Right cardiac atrium (tissue), 5 donors: Measurements from ENCODE around the gene ZCCHC3. TPM values are rescaled to one million over a fixed set of nuclear protein-coding genes. Genes with fewer than 3 reads are reported as not detected.

Experiments
- ATAC-seq, 2 donors: fragments of 200-7000 bp; cut with Tn5 transposase; one replicate each; pipeline versions ENCODE4 v1.8.0 to v1.9.1; 2020; ENCODE audit warnings: moderate library complexity in 2 of 2, mild to moderate bottlenecking in 1 of 2
- DNase-seq, 3 donors: peaks; one replicate each; pipeline ENCODE4 v3.0.0-alpha.2; 2020
- H3K27ac ChIP-seq: one replicate; pipeline ENCODE4 v1.5.1; 2013; ENCODE audit warnings: mild to moderate bottlenecking, low read length, control low read depth, moderate library complexity
- H3K27me3 ChIP-seq: one replicate; pipeline ENCODE4 v1.6.1; 2013; ENCODE audit not compliant: control insufficient read depth, insufficient read depth
- H3K4me1 ChIP-seq: one replicate; pipeline ENCODE4 v1.6.1; 2013; ENCODE audit warnings: low read length; ENCODE audit not compliant: control insufficient read depth, insufficient read depth
- H3K4me3 ChIP-seq: one replicate; pipeline ENCODE4 v1.5.1; 2013; ENCODE audit warnings: low read length, control low read depth
- H3K9me3 ChIP-seq: one replicate; pipeline ENCODE4 v1.6.1; 2013; ENCODE audit warnings: low read length; ENCODE audit not compliant: control insufficient read depth
- WGBS: extraction: QIAGEN DNeasy Blood & Tissue Kit; methylation state at CpG from one replicate; pipeline ENCODE4 v1.1.7; 2013; 5-methylcytosine and 5-hydroxymethylcytosine counted together
- intact Hi-C, 4 donors: fragments of 100-400 bp; cut with DNase I; formaldehyde crosslinking; loops; one replicate each; pipeline versions ENCODE4 v1.11.0 to v1.14.0; 2022 to 2023
- polyA plus RNA-seq: library from polyadenylated mRNA; stranded (reverse); fragments of 200-250 nt; gene quantifications from one replicate; pipeline ENCODE4 v1.2.3, GENCODE V29; 2013
- total RNA-seq, 4 donors: library from RNA; stranded (reverse); fragmentation: NEBNext Ultra II Directional; extraction: Animal tissue kit (Norgen Biotek cat#: 25700); gene quantifications; one replicate each; pipeline ENCODE4 v1.2.1, GENCODE V29; 2021
- donor health status: healthy with polysubstance abuse.
- donor health status: DM: no; HTN: yes; CAD: no.
- donor health status: DM: no; HTN: no; CAD: no.
- donor health status: DM: no; HTN: yes; CAD: no; lungs with severe emphysema.
- donor health status: DM: yes; HTN: yes; CAD: no.

ZCCHC3 gene
- total and polyA plus RNA-seq, 5 donors = 10.5 to 14.3 (median 13.6) TPM

DNA sequence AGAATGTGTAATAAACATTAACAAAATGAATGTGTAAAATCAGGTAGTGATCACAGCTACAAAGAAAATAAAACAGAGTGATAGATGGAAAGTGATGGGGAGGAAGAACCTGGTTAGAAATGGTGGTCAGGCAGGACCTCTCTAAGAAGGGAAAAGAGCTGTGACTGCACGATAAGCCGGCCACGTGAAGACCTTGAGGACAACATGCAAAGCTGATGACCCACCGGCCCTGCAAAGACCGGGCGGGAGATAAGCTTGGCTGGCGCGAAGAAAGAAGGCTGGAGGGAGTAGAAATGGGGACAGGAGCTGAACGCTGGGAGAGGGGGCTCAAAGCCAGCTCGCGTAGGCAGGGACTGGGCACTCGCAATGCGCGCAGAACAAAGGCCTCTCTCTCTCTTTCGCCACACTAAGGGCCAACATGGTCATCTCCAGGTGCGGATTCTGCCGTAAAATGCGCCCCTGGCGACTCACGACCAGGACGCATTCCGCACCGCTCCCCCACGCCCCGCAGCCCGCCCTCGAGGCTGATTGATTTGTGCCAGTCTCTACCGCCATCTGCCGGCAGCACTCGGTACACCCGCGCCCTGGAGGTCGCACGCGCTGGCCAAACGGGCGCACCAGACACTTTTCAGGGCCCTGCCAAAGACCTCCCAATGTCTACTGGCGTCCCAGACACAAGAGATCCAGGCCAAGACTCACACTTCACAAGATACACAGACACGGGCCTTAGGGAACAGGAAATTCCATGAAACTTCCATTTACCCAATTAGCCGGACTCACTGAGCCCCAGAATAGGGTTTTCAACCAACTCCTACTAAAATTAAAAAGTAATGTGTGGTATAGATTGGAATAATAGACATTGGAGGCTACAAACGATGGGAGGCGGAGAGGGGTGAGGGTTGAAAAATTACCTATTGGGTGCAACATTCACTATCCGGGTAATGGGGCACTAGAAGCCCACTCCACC is 30.5 kb upstream of the ZCCHC3 start:
- no peak overlapping the region for H3K27ac ChIP-seq
- H3K4me1 ChIP-seq = no peaks in the 10 kb centered on the region
- peak overlapping the region; percentile 29 for H3K4me3 ChIP-seq
- WGBS = 7% methylated on average over 43 of the region's 43 CpGs
- ATAC-seq (peak; percentile 93), DNase-seq (peak; percentile 88 to 95 (median 94))
- intact Hi-C loops = no loop called here
- no peaks in the 10 kb centered on the region for H3K9me3 ChIP-seq
- no peaks in the 10 kb centered on the region for H3K27me3 ChIP-seq

DNA sequence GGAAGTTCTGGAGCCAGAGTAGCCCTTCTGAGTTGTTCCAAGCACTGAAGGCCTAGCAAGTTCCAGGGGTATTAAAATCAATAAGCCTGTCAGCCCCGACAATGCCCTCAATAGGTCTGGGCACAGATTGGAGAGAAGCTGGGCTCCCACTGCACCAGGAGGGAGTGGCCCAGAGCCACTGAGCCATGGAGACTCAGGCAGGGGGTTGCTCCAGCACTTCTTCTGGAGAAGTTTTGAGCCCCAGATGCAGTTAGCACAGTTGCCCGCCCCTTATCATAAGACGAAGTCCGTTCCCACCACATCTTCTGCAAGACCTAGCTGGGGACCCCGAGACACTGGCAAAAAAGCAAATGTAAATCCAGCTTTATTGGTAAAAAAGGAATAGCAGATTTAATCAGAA is 26.9 kb upstream of the ZCCHC3 start:
- ATAC-seq (no peak), DNase-seq (no peak)
- no peaks in the 10 kb centered on the region for H3K4me1 ChIP-seq
- 91% methylated on average over 5 of the region's 5 CpGs for WGBS
- H3K27me3 ChIP-seq = no peaks in the 10 kb centered on the region
- no peak overlapping the region for H3K27ac ChIP-seq
- no peaks in the 10 kb centered on the region for H3K9me3 ChIP-seq
- no peak overlapping the region for H3K4me3 ChIP-seq
- intact Hi-C loops = loop anchor here in 1 of 4 donors (10.0 kb wide), 1 partner anchor 54 kb away; the partner anchor contains the start of gene SOX12

DNA sequence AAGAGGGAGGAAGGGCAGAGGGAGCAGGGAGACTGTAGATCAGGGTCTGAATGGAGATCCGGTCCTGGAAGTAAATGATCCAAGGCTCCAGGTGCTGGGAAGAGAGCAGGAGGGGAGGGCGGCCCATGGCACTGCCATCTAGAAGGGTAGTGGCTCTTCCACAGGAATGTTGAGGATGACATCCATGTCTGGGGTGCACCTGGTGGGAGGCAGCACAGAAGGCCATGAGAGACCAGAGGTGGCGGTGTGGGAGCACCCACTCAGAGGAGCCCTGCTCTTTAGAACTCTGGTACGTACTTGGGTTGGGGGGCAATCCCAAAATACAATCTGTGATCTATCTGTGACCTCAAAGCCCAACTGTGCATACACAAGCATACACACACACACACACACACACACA is 26.3 kb upstream of the ZCCHC3 start:
- intact Hi-C loops = loop anchor here in 1 of 4 donors (10.0 kb wide), 1 partner anchor 54 kb away; the partner anchor contains the start of gene SOX12
- Histone ChIP-seq H3K4me1 (no peaks in the 10 kb centered on the region), H3K9me3 (no peaks in the 10 kb centered on the region), H3K4me3 (no peak overlapping the region), H3K27ac (no peak overlapping the region), H3K27me3 (no peaks in the 10 kb centered on the region)
- DNase-seq (no peak), ATAC-seq (no peak)
- 94% methylated on average over 4 of the region's 4 CpGs for WGBS

DNA sequence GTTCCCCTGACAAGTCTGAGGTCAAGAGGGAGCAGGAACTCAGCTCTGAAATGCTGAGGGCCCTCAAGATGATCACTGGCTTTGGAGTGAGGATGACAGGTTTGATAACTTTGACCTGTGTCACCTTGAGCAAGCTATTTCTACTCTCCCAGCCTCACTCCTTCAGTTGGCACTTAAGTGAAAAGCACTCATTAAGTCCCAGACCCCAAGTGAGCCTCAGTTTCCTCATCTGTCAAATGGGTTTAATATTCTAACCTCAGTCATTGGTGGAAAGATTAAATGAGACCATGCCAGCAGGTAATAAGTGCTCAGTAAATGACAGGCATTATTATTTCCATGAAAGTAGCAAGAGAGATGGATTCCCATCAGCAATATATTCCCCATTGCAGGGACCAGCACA is 25.8 kb upstream of the ZCCHC3 start:
- H3K9me3 ChIP-seq = no peaks in the 10 kb centered on the region
- H3K4me3 ChIP-seq = no peak overlapping the region
- DNase-seq (no peak), ATAC-seq (no peak)
- no peaks in the 10 kb centered on the region for H3K27me3 ChIP-seq
- no peaks in the 10 kb centered on the region for H3K4me1 ChIP-seq
- H3K27ac ChIP-seq = no peak overlapping the region
- intact Hi-C loops = loop anchor here in 1 of 4 donors (10.0 kb wide), 1 partner anchor 53 kb away; the partner anchor contains the start of gene SOX12

DNA sequence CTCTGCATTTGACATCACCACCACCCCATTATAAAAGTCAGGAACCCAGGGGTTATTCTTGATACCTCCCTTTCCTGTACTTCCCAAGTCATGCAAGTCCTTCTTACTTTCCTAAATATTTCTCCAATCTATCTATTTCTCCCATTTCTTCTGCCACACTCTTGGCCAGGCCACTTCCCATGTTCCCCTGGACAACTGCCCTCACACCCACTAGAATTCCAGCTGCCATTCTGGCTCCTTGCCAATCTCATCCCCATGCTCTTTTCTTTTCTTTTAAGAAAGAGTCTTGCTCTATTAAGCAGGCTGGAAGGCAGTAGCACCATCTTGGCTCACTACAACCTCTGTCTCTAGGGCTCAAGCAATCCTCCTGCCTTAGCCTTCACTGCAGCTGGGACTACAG is 24.7 kb upstream of the ZCCHC3 start:
- Histone ChIP-seq H3K9me3 (no peaks in the 10 kb centered on the region), H3K4me1 (no peaks in the 10 kb centered on the region), H3K27me3 (no peaks in the 10 kb centered on the region), H3K4me3 (no peak overlapping the region), H3K27ac (no peak overlapping the region)
- ATAC-seq = no peak
- intact Hi-C loops = loop anchor here in 1 of 4 donors (10.0 kb wide), 1 partner anchor 52 kb away; the partner anchor contains the start of gene SOX12
- no peak for DNase-seq

DNA sequence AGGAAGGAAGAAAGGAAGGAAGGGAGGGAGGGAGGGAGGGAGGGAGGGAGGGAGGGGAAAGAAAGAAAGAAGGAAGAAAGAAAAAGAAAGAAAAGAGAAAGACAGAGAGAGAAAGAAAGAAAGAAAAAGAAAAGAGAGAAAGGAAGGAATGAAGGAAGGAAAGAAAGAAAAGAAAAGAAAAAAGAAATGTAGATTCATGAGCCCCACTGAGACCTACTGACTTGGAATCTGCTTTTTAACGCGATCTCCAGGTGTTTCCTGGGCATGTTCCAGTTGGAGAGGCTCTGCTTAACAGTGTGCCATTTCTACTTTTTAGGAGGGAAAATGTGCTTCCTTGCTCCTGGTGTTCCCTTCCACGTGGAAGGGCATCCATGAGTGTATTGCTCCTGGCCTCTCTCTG is 23.5 kb upstream of the ZCCHC3 start:
- Histone ChIP-seq H3K4me1 (no peaks in the 10 kb centered on the region), H3K27me3 (no peaks in the 10 kb centered on the region), H3K9me3 (no peaks in the 10 kb centered on the region), H3K27ac (no peak overlapping the region), H3K4me3 (no peak overlapping the region)
- ATAC-seq (no peak), DNase-seq (no peak)
- 61% methylated on average over 3 of the region's 3 CpGs for WGBS
- intact Hi-C loops = loop anchor here in 1 of 4 donors (10.0 kb wide), 1 partner anchor 51 kb away; the partner anchor contains the start of gene SOX12

DNA sequence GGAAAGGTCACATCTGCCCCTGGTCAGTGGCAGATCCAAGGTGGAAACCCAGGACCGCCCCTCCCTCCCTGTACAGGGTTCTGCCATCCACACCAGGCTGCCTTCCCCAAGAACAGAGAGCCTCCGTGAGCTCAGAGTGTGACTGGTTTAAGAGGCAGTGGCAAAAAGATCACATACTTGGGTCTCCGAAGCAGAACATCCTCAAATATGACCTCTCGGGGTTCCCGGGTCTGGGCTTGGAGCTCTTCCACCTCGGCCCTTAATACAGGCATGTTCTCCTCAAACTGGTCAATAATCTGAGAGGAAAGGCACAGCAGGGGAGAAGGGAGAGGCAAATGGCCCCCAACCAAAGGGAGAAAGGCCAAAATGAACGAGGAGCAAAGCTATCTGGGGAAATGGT is 21.6 kb upstream of the ZCCHC3 start:
- no peak for DNase-seq
- Histone ChIP-seq H3K27me3 (no peaks in the 10 kb centered on the region), H3K9me3 (no peaks in the 10 kb centered on the region), H3K4me1 (no peaks in the 10 kb centered on the region), H3K27ac (no peak overlapping the region), H3K4me3 (no peak overlapping the region)
- 95% methylated on average over 7 of the region's 7 CpGs for WGBS
- ATAC-seq = no peak
- intact Hi-C loops = loop anchor here in 1 of 4 donors (10.0 kb wide), 1 partner anchor 49 kb away; the partner anchor contains the start of gene SOX12

DNA sequence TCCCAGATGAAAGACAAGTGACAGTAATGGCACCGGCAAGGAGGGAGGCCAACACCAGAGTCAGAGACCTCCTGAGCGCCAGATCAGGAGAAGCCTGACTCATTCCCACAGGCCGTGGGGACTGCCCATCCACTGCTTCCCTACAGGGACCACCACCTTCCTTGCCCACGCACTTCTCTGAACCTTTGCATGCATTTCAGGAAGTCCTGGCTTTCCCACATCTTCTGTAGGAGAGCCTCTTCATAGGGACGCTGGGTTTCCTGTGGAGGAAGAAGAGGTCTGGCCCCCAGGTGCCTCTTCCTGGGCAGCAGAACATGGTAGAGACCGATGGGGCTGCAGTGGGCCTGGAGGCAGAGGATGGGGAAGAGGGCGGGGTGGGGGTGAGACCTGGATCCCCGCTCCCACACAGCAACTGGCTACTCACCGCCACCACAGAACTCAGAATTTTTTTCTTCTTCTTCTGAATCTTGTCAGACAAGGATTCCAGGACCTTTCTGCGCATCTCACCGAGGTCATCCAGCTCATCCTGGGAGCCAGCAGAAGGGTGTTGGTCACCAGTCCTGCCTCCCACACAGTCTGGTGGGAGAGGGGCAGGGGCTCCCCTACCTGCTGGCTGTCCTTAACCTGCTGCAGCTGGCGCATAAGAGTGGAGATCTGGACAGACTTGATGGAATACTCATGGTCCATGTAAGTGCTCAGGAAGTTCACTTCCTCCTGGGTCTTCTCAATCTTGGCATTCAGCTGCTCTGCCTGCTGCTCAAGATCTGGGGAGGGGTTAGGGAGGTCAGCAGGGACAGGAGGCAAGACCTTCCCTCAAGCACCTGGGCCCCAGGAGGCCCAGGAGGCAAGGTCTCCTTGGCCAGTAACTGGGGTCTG is 20.5 kb upstream of the ZCCHC3 start:
- DNase-seq = no peak
- Histone ChIP-seq H3K4me3 (no peak overlapping the region), H3K27ac (no peak overlapping the region), H3K27me3 (no peaks in the 10 kb centered on the region), H3K9me3 (no peaks in the 10 kb centered on the region), H3K4me1 (no peaks in the 10 kb centered on the region)
- 93% methylated on average over 12 of the region's 12 CpGs for WGBS
- intact Hi-C loops = loop anchor here in 1 of 4 donors (10.0 kb wide), 1 partner anchor 48 kb away; the partner anchor contains the start of gene SOX12
- no peak for ATAC-seq

DNA sequence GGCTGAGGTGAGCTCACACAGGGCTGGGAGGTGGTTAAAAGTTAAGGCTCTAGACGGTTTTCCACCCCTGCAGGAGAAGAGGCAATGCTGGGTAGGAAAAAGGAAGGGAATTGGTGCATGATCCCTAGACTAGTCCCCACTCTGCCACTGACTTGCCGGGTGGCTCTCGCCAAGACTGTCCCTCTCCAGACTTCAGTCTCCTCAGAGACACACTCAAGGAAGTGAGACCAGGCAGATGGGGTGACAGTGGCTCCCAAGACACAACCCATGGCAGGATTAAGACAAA is 19.9 kb upstream of the ZCCHC3 start:
- DNase-seq = no peak
- H3K4me1 ChIP-seq = no peaks in the 10 kb centered on the region
- no peak for ATAC-seq
- H3K4me3 ChIP-seq = no peak overlapping the region
- WGBS = 24% methylated on average over 3 of the region's 3 CpGs
- H3K27ac ChIP-seq = no peak overlapping the region
- H3K9me3 ChIP-seq = no peaks in the 10 kb centered on the region
- no peaks in the 10 kb centered on the region for H3K27me3 ChIP-seq
- intact Hi-C loops = loop anchor here in 1 of 4 donors (10.0 kb wide), 1 partner anchor 47 kb away; the partner anchor contains the start of gene SOX12

DNA sequence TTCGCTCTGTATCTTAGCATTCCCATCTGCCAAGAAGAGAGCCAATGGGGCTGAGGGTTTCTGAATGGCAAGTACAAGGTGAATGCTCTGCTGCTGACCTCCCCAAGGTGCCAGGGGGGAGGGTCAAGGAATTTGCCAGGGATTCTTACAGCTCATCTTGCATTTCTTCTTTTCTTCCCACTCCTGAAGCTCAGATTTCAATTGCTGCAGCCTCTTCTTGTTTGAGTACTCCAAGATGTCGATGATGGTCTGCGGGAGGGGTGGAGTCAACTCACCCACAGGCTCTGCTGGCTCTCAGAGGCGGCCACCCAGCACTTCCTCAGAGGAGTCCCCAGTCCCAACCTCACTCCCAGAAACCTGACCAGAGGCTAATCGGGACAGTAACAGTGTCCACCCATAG is 19.2 kb upstream of the ZCCHC3 start:
- H3K9me3 ChIP-seq = no peaks in the 10 kb centered on the region
- H3K4me1 ChIP-seq = no peaks in the 10 kb centered on the region
- ATAC-seq = no peak
- H3K27ac ChIP-seq = no peak overlapping the region
- no peaks in the 10 kb centered on the region for H3K27me3 ChIP-seq
- WGBS = 81% methylated on average over 5 of the region's 5 CpGs
- intact Hi-C loops = loop anchor here in 1 of 4 donors (10.0 kb wide), 1 partner anchor 47 kb away; the partner anchor contains the start of gene SOX12
- no peak for DNase-seq
- H3K4me3 ChIP-seq = no peak overlapping the region
